CMK (cell line): Measurements from ENCODE around the gene FBLN7.

ENCODE experiments used
- DNase-seq: peaks from one replicate; pipeline ENCODE4 v3.0.0-alpha.2; 2010; ENCODE audit warnings: low read depth

The FBLN7 gene

DNA sequence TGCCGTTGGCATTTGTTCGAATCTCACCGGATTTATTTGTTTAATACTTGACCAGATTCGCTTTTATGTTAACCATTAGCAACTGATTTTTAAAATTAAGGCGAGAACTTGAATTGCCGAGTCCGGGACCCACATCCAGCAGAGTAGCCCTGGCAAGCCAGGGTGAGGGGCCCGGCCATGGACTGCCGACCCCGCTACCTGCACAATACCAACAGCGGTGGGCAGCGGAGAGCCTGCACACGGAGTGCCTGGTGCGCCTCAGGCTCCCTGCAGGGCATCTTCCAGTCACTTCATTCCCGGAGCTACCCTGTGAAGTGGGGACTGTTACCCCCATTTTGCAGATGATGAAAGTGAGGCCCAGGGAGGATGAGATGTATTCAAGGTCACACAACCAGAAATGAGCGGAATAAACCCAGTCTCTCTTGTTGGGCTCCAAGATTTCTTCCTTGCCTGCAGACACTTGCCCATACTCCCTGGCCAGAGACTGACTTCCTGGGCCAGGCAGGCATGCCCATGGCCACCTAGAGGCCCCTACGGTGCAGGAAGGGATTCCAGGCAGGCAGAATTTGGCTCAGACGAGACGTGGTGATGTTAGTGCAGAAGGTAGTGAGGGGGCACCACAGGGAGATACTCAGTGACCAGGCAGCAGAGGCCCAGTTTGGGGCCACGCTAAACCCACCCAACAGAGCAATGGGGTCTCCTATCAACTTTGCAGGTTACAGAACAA is 2.9 kb downstream of the FBLN7 start:
- no peak for DNase-seq

DNA sequence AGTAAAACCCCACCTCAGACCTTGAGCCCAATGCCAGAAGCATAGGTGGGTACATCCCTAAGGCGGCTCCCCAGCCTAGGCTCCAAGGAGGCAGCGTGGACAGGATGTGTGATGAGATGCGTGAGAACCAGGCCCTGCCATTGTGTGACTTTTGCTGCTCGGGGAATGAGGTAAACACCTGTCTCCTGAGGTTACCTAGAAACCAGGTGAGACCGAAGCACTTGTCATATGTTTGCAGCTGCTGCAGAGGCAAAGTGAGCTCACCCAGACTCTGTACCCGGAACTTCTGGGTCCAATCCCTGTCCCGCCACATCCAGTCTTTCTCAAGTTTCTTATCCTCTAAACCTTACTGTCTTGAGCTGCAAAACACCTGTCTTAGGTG is 3.4 kb downstream of the FBLN7 start:
- DNase-seq = no peak

DNA sequence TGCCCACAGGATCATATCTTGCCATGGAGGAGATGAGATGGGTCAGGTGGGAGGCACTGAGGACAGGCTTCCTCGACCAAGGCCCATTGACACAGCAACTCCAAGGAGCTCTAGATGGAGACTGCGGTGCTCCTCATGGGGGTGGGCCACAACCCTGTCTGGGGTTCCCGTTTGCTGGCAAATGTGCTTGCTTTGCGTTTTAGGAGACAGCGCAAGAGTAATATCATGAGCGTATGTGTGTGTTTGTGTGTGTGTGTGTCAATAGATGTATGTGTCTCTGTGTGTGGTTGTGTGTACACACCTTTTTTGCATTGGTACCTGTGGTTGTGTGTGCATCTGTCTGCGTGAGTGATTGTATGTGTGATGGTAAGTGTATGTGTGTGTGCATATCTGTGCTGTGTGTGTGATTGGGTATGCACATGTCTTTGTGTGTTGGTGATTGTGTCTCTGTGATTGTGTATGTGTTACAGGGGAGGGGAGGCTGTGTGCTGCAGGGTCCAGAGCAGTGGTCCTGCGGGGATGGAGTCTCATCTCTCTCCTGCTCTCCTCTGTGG is 4.4 kb downstream of the FBLN7 start:
- DNase-seq = no peak

DNA sequence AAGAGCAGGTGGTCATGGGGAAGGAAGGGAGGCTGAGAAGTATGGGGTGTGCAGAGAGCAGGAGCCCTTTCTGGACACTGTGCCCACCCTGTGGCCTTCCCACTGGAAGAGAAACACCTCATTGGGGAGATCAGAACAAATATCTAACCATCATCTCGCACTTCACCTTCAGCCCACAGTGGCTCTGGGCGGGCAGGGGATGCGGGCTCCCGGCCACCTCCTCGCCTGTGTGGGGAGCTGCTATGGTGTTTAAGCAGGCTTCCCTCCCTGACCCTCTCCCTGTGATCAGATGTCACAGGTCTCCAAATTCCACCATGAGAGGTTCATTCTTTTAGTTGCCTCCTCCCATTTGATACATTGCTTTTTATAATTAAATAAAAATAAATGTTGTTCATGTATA is 5.0 kb downstream of the FBLN7 start:
- no peak for DNase-seq

DNA sequence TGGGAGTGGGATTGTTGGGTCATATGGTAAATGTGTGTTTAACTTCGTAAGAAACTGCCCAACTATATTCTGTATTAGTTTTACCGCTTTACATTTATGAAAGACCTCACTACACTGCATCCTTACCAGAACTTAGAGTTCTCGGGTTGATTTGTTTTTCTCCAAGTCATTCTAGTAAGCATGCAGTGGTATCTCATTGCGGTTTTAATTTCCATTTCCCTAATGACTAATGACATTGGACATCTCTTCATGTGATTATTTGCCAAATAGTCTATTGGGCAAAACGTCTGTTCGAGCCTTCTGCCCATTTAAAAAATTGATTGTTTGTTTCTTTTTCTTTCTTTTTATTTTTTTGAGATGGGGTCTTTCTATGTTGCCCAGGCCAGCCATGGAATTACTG is 6.8 kb downstream of the FBLN7 start:
- no peak for DNase-seq

DNA sequence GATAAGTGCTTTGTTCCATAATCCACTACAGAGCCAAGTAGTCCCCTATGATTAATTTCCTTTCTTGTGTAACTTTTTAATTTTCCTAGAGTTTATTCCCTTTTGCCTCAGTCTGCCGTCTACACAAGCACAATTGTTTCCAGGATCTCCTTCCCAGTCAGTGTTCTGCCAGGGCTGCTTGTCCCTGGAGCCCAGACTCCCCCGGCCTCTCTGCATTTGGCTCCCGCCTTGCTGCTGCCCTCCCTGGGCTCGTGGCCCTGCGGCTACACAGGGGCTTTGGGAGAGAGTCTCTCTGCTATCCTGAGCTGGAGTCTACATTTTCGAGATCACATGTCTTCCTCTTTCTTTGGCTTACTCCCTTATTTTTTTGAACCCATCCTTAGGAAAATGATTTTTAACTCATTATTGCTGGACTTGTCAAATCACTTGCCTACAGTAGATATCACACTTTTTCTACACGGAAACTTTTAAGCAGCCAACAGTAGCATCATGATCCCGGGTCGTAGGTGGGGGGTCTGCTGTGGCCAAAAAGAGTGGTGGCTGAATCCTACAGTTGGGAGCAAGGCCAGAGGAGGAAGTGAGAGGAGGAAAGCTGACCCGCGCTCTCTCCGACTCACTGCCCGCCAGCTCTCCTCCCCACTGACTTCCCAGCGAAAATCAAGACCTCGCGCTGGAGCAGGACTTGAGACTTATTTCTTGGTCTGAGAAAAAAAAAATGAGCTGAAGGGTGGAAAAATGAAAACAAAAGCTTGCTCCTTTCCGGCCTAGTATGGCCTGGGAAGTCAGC is 9.4 kb downstream of the FBLN7 start:
- no peak for DNase-seq

DNA sequence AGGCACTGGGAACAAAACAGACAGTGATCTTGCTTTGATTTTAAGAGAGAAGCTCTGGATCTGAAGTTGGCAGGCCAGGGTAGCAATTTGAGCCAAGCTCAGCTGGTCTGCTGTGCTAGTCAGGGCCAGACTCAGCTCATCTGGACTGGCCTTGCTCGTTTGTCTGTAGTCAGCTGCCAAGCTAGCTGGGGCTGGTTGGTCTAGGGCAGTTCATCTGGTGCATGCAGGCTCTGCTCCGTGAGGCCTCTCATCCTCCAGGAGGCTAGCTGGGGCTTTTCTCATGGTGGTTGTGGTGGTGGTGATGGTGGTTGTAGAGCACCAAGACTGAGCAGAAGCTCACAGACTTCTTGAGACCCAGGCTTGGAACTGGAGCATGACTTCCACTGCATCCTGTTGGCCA is 10.3 kb downstream of the FBLN7 start:
- DNase-seq = no peak

DNA sequence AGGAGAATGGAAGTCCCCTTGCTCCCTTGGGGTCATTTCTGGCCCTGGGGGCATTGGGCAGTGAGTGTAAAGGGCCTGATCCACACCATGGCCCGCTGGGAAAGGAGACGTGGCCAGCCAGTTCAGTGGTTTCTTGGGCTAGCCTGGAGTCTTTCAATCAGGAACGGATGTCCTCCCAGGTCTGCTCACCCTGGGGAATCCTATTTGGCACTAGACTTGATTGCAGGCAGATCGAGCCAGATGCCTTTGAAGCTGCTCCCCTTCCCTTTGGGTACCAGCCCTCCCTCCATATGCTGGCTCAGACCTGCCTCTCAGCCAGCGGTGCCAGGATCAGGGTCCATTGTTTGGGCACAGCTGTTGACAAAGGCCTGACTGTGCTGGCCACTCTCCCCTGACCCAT is 11.0 kb downstream of the FBLN7 start:
- no peak for DNase-seq

DNA sequence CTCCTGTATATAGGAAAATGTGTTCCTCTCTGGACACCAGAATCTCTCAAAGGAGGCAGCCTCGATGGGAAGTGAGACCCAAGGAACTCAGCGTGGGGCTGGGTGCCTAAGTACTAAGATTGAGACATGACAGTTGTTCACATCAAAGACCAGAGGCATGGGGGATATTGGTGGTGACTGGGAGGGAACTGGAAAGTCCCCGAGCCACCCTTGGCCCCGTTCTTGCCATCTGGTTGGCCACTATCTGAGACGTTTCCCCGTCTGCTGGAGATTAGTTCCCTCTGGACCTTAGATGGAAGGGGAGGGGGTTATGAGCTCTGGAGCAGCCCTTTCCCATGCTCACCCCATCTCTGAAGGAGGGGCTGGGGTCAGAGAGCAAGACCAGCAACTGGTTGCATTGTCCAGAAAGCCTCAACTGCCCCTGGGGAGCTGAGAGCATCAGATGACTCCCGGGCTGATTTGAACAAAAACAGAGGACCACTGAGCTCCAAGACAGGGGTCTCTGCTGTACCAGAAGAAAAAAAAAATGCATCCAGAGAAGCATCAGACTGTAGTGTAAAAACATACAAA is 11.8 kb downstream of the FBLN7 start:
- DNase-seq = no peak

DNA sequence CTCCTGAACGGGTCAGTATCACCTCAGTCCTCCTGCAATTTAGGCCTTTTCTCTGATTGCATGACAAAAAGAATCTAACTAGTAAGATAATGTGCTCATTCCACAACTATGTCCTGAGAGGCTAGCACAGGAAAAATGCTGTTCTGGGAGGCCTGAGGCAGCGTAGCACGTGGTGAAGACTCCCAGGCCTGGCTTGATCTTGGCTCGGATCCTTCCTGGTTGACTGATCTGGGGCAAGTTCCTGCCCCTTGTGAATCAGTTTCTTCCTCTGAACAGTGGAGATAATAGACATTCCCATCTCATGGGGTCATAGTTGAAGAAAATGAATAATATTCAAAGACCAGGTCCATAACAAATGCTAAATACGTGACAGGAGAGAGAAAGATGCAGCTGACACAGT is 12.3 kb downstream of the FBLN7 start:
- DNase-seq = no peak

DNA sequence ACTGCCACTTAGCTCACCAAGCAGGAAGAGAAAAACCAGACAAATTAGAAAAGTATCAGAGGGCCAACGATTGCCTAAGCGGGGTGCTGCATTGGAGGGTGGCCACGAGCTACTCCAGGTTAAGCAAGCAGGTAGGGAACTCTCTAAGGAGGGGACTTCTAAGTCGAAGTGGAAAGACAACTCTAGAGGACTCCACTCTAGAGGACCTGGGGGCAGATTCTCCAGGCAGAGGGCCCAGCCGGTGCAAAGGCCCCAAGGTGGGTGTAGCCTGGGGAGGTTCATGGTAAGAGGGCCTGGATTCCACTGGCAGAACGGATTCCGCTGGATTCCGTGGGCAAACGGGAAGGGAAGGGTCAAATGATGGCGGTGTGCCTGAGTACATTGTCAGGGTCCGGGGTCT is 12.7 kb downstream of the FBLN7 start:
- DNase-seq = no peak

DNA sequence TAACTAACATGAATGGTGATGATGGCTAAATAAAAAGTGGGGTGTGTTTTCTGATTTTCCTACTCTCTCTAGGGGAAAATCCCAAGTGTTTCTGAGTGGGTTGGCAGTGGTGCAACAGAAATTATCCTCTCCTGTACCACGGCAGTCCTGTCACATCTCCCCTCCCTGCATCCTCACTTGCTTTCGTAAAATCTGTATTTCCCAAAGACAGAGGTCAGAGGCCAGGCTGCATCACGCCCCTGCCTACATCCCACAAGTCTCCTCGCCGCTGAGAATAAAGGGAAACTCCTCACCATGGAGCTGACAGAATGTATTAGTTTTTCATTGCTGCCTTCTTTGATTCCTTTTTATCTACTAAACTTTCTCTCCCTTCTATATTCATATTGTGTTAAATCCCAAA is 13.1 kb downstream of the FBLN7 start:
- DNase-seq = no peak

DNA sequence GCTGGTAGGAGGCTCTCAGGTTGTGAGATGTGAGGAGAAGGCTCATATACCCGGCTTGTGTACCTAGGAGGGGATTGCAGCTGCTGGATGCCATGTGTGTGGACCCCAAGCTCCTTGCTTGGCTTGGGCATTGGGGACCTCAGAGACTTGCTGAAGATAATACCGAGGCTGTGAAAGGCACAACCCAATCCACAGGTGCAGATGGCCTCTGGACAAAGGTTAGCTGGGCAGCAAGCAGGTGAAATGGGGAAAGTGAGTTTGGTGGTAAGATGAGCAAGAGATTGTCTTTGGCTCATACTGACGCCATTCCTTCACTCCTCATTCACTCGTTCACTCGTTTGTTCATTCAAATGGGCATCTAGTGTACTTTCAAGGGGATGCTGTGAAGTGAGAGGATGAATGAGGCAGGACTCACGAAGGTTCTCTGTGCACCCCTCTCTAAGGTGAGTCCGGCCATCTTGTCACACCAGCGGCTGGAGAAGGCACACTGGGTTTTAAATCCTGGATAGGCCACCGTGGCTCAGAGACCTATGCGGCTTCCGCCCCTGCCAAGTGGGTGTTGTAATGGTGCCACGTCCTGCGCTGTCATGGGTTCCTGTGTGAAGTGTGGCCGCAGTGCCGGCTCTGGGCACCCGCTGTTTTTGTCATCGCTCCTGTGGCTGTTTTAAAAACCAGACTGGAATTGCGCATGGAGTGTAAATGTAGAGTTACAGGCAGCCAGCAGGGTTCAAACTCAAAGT is 13.7 kb downstream of the FBLN7 start:
- DNase-seq = no peak

DNA sequence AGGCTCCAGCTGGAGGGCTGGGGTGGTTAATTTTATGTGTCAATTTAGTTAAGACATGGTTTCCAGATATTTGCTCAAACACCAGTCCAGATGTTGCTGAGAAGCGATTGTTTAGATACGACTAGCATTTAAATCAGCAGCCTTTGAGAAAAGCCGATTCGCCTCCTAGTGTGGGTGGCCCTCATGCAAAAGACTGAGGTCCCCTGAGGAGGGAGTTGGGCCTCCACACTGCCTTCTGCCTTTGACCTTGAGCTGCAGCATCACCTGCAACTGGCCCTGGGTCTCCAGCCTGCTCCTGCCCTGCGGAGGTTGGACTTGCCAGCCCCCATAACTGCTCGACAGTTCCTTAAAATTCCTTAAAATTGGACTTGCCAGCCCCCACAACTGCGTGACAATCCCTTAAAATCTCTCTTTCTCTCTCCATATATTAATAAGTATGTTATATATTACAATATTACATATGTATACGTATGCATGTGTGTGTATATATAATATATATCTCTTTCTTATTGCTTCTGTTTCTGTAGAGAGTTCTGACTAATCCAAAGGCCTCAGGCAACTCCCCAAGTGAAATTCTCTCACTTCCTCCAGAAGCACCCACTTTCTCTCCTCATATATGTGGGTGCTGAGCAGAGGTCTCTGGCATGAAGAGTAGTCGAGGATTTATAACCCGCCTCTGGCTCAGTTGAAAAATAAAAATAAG is 14.4 kb downstream of the FBLN7 start:
- DNase-seq = no peak

DNA sequence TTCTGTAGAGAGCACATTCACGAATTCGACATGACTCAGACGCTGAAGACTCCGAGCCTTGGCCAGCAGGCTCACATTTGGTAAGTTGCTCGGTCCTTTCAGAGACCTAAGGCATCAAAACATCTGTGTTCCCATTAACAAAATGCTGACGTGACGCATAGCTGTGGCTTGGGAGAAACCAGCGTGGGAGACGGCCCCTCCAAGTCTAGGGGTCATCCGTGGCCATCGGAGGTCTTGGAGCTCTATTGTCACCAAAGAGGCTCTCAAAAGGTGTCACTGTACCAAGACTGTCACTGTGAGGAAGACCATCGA is 14.9 kb downstream of the FBLN7 start:
- DNase-seq = no peak

DNA sequence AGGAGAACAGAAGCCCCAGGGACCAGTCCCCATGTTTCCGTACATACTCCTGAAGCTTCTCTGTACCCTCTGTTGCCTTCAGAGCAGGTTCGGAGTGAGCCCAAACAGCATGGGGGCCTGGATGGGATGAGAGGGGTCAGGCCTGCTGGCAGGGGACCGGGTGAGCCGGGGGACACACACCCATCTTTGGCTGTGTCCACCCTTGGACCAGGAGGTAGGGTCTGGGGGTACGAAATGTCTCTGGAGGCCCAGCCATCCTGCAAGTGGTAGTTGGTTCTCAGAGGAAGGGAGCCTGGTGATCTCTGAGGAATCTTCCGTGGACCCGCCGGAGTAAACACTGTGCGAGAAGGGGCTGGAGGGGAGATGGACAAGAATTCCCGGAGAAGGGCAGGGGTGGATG is 15.3 kb downstream of the FBLN7 start:
- DNase-seq = no peak

DNA sequence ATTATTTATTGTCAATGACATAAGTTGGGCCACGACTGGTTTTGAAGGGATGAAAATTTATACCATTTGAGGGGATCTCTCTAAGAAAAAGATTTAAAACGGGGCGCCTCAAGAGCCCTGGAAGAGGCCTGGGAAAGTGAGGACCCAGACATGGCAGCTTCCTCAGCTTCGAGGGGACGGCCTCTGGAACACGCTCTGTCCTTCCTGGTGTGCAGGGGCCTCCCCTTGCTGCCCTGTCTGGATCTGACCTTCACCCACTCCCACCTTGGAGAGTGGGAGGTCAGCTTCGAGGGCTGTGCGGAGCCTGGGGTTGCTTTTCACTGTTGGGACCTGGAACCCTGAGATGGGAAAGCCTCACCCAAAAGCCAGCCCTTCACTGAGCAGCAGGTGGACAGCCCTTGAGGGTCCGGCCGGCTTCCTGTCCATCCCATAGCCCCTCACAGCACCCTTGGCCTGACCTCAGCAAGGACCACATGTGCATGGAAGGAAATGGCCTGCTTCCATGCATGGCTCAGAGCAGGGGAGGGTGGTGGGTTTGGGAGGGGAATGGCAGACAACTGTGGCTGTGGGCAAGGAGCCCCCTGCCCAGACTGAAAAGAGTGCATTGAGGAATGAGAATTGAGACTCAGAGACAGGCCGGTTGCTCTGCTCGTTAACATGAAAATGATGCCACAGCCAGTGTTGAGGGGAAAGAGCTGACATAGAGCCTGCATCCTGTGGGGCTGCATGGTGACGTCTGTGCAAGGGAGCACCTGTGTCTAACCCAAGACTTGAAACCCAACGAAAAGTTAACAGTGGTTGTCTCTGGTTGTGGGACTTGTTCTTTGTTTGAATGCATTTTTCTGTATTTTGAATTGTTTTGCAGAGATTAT is 16.3 kb downstream of the FBLN7 start:
- no peak for DNase-seq

DNA sequence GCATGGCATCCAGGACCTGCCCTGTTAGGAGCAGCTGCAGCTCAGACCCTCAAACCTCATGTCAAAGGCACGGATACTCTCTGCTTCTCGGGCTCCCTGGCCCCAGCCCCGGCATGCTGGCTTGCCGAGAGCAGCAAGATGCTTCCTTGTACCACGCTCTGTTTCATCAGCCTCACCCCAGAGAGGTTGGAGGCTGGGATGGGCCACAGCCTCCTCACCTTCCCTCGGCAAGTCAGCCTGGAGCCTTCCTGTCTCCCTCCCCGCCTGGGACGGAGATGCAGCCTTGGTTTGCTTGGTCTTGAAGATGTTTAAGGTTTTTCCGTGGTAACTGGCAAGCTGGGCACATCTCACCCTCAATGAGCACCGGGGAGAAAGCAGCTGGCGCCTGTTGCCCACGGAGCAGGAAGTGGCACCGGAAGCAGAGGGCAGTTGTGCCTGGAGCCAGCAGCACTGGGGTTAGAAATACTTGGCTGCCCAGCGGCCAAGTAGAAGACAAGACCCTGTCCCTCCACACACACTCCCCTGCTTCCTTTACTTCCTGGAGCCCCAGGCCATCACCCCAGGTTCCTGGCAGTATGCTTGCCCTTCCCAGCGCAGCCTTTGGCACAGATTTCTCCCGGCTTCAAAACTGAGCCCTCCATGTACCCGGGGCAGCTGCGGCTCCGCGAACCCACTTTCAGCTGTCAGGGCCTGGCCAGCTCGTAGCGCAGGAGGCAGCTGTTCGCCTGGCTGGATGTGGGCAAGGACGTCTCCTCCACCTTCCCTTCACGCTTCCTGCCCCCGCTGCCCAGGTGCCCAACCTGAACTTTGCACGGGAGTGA is 17.4 kb downstream of the FBLN7 start:
- DNase-seq = no peak

DNA sequence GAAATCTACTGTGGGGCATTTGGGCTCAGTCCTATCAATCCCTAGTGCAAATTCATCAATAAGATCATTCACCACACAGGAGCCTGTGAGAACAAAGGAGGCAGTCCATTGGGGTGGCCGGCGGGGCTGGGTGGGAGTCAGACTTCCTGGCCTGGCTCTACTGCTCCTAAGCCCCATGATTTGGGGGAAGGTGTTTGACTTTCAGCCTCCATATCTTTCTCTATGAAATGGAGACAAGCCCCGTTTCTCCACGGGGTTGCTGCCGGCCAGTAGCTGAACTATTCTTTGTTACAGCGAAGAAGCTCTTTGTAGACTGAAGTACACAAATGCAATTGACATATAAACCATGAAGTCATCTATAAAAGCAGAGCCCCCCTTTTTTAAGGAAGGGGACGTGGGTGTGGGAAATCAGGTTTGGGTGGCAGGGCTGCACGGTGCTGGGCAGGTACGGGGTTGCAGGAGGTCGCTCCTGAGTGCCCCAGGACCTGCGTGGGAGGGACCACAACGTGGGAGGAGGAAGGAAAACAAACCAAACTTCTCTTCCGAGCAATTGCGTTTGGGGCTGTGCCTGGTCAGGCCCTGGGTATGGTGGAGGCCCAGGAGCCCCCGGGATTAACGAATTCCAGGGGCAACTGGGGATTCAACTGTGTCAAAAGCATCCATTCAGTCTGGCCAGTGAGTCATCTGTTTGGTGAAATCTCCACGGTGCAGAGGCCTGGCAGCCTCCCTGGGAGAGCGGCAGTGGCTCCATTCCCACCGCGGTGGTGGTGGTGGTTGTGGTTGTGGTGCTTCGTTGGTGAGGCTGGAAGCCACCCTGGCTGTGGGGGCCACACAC is 18.2 kb downstream of the FBLN7 start:
- DNase-seq = no peak
